ENCODE results near the gene FADS3. TPM values are rescaled to one million over a fixed set of nuclear protein-coding genes. Genes with fewer than 3 reads are reported as not detected.
A peak's percentile ranks its signal among the peaks of the same experiment; 100 is the strongest.

The FADS3 gene
- total RNA-seq, 1 donor, result 35.9 TPM

- no peak overlapping the region for H3K4me3 ChIP-seq (ENCODE audit: low read depth, low read length)
- DNase-seq (ENCODE audit: low read depth), result peak; percentile 31
- no peak for TF ChIP-seq CTCF (IDR thresholded peaks at IDR 0.05; ENCODE audit: insufficient read depth, low read length)
These were observed 19.1 kb upstream of the FADS3 start for GRCh38 chr11:61910187-61911127.

- DNase-seq (ENCODE audit: low read depth), result no peak
- no peak overlapping the region for H3K4me3 ChIP-seq (ENCODE audit: low read depth, low read length)
- TF ChIP-seq CTCF (IDR thresholded peaks at IDR 0.05; ENCODE audit: insufficient read depth, low read length), result no peak
These were observed 17.5 kb upstream of the FADS3 start for GRCh38 chr11:61908730-61909316.

- no peak overlapping the region for H3K4me3 ChIP-seq (ENCODE audit: low read depth, low read length)
- TF ChIP-seq CTCF (IDR thresholded peaks at IDR 0.05; ENCODE audit: insufficient read depth, low read length), result no peak
- DNase-seq (ENCODE audit: low read depth), result no peak
These were observed 16.8 kb upstream of the FADS3 start for GRCh38 chr11:61907871-61908729.

GRCh38 chr11:61907282-61907681 lies 15.9 kb upstream of the FADS3 start:
- H3K4me3 ChIP-seq (ENCODE audit: low read depth, low read length), result no peak overlapping the region
- TF ChIP-seq CTCF (IDR thresholded peaks at IDR 0.05; ENCODE audit: insufficient read depth, low read length), result no peak
- DNase-seq (ENCODE audit: low read depth), result no peak

GRCh38 chr11:61906522-61906909 lies 15.2 kb upstream of the FADS3 start:
- no peak for DNase-seq (ENCODE audit: low read depth)

More at GRCh38 chr11:61906522-61906909, 15.2 kb upstream of the FADS3 start:
- H3K4me3 ChIP-seq (ENCODE audit: low read depth, low read length), result no peak overlapping the region
- no peak for TF ChIP-seq CTCF (IDR thresholded peaks at IDR 0.05; ENCODE audit: insufficient read depth, low read length)

Data from fibroblast of the aortic adventitia (primary cell).